Measurements from ENCODE around the gene CLEC7A.

DNA sequence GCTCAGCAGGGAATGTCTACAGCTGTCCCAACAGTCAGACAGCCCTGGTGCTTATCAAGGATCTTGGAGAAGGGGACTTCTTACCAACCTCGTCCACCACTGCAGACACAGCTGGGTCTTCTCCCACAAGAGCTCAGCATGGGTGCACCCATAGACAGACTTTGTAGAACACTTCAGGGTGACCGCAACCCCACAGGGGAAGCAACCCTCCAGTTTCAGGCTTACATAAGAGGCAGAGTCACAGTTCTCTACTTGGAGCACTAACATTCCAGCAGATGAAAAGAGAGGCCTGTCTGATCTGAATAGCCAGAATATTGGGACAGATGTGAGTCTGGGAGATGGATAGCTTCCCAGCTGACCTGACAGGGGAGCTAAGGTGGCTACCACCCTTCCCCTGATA lies 27.7 kb downstream of the CLEC7A start:
- TF ChIP-seq BHLHE40 (IDR thresholded peaks at IDR 0.05; ENCODE audit: borderline replicate concordance): no peak
- TF ChIP-seq SP1 (IDR thresholded peaks at IDR 0.05): no peak
- TF ChIP-seq ZNF384 (IDR thresholded peaks at IDR 0.05): no peak
- TF ChIP-seq ARNT (IDR thresholded peaks at IDR 0.05): no peak
- TF ChIP-seq ELF4 (IDR thresholded peaks at IDR 0.05): no peak
